Neural crest cell (in vitro differentiated cells): ENCODE results near the gene GABRR3. TPM values are rescaled to one million over a fixed set of nuclear protein-coding genes. Genes with fewer than 3 reads are reported as not detected.

Experiments used
- DNase-seq: peaks from one replicate; pipeline ENCODE4 v3.0.0; 2021; ENCODE audit warnings: low read depth, mixed read lengths, low spot score
- H3K27ac Mint-ChIP-seq: one replicate; pipeline ENCODE4 v1.8.0; 2021; ENCODE audit warnings: mild to moderate bottlenecking, mixed read lengths; ENCODE audit not compliant: unreplicated experiment
- H3K27me3 Mint-ChIP-seq: 2 replicates; pipeline ENCODE4 v1.8.0; 2021; ENCODE audit warnings: low read depth, mild to moderate bottlenecking, mixed read lengths
- H3K36me3 Mint-ChIP-seq: 2 replicates; pipeline ENCODE4 v1.8.0; 2021; ENCODE audit warnings: low read depth, mild to moderate bottlenecking, mixed read lengths
- H3K4me1 Mint-ChIP-seq: 2 replicates; pipeline ENCODE4 v1.8.0; 2021; ENCODE audit warnings: mixed read lengths
- H3K4me3 Mint-ChIP-seq: one replicate; pipeline ENCODE4 v1.8.0; 2021; ENCODE audit warnings: mild to moderate bottlenecking, mixed read lengths
- H3K9me3 Mint-ChIP-seq: 2 replicates; pipeline ENCODE4 v1.8.0; 2021; ENCODE audit warnings: mixed read lengths
- total RNA-seq: library from RNA; stranded (reverse); gene quantifications from 2 replicates; pipeline ENCODE4 v1.2.1, GENCODE V29; 2021
- TF ChIP-seq, protein P1 (sequence below): fragments of 200-600 bp; sonication (generic); conservative IDR thresholded peaks from 2 replicates; pipeline ENCODE4 v1.5.0; 2021; ENCODE audit warnings: antibody characterized with exemption, mild to moderate bottlenecking

The GABRR3 gene
- total RNA-seq, 1 donor from 2014 or later, result not detected

DNA sequence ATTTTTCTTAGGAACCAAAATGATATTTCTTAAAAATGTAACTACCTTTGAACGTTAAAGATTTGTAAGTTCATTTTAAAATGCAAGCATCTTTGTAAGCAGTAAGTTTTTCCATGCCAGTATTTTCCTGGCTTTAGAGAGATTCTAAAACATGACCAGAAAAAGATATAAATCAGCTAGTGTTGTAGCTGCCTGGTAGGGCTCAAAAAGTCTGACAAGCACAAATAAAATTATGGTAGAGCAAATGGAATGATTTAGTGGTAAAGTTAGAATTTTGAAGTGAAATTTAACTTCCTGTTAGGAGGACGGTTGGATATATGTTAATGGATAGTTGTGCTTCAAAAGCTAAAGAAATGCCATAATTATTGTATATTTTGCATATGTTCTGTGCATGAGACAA, 29.7 kb downstream of the GABRR3 start:
- Mint-ChIP-seq H3K27ac (no peak overlapping the region), H3K36me3 (no peaks in the 10 kb centered on the region), H3K4me3 (no peak overlapping the region), H3K27me3 (no peaks in the 10 kb centered on the region), H3K4me1 (peaks cover 6% of the 10 kb centered on the region), H3K9me3 (no peaks in the 10 kb centered on the region)
- TF ChIP-seq, protein P1, sequence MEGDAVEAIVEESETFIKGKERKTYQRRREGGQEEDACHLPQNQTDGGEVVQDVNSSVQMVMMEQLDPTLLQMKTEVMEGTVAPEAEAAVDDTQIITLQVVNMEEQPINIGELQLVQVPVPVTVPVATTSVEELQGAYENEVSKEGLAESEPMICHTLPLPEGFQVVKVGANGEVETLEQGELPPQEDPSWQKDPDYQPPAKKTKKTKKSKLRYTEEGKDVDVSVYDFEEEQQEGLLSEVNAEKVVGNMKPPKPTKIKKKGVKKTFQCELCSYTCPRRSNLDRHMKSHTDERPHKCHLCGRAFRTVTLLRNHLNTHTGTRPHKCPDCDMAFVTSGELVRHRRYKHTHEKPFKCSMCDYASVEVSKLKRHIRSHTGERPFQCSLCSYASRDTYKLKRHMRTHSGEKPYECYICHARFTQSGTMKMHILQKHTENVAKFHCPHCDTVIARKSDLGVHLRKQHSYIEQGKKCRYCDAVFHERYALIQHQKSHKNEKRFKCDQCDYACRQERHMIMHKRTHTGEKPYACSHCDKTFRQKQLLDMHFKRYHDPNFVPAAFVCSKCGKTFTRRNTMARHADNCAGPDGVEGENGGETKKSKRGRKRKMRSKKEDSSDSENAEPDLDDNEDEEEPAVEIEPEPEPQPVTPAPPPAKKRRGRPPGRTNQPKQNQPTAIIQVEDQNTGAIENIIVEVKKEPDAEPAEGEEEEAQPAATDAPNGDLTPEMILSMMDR, result no peak
- DNase-seq, result no peak

DNA sequence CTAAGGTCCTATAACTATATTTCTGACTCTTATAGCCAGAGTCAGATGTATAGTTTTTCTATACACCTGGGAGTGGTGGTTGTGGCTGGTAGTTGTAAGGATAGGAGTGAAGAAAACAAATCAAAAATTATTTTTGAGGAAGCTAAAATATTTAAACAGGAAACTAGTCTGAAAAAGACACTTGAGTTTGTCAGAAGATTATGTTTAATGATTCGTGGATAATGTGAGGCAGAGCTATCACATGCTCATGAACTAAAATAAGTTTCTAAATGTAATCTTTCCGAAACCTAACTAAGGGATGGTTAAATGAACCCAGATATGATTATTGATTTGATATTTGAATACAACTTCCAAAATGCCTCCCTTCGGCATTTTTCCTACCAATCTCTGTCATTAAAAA, 30.4 kb downstream of the GABRR3 start:
- Mint-ChIP-seq H3K27ac (no peak overlapping the region), H3K9me3 (no peaks in the 10 kb centered on the region), H3K4me3 (no peak overlapping the region), H3K36me3 (no peaks in the 10 kb centered on the region), H3K4me1 (peaks cover 6% of the 10 kb centered on the region), H3K27me3 (no peaks in the 10 kb centered on the region)
- TF ChIP-seq, protein P1, result no peak
- DNase-seq, result no peak

DNA sequence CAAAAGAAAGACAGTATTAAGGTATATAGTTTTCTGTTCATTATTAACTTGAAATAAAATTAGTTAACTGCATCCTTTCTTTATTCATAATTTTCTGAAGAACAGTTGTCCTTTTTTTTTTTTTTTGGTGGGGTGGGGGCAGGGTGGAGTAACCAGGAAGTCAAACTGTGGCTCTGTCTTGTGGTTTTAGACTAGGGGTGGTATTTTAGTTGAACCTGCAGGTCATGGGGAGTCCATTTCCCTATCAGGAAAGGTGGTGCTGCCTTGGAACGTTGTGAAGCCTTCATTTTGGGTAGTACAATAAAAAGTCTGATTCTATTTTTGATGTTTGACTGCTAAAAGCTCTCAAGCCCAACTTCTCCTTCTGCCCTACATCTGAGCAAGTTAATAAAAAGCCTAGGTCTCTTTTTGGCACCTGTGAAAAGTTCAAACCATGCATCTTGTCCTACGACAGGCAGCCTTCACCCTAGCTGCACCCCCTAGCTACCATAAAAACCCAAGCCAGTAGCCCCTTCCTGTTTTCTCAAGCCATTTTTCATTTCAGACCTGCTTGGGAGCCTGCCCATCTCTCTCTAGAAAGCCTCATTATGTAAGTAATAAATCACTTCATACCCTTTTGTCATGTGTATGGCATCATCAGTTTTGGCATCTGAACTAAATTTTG, 31.7 kb downstream of the GABRR3 start:
- H3K36me3 Mint-ChIP-seq, result no peaks in the 10 kb centered on the region
- peaks cover 6% of the 10 kb centered on the region for H3K4me1 Mint-ChIP-seq
- TF ChIP-seq, protein P1, result no peak
- H3K27ac Mint-ChIP-seq, result no peak overlapping the region
- H3K9me3 Mint-ChIP-seq, result no peaks in the 10 kb centered on the region
- DNase-seq, result no peak
- no peak overlapping the region for H3K4me3 Mint-ChIP-seq
- no peaks in the 10 kb centered on the region for H3K27me3 Mint-ChIP-seq

DNA sequence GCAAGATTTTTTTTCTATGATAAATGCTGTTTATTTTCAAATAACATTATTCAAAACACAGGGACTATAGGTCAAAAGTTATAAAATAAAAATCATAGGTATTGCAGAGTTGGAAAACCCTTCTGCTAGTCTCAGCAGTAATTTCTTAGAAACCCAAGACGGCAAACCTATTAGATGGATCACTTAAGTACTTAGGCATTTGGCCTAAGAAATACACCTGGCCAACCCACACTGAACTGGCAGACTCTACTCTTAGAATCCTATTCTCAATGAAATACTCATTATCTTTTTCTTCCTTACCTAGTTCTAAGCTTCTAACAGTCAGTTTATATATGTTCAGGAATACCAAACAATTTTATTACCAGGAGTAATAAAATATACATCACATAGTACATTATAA, 32.4 kb downstream of the GABRR3 start:
- no peaks in the 10 kb centered on the region for H3K27me3 Mint-ChIP-seq
- peaks cover 6% of the 10 kb centered on the region for H3K4me1 Mint-ChIP-seq
- H3K27ac Mint-ChIP-seq, result no peak overlapping the region
- no peak for DNase-seq
- no peak overlapping the region for H3K4me3 Mint-ChIP-seq
- H3K9me3 Mint-ChIP-seq, result no peaks in the 10 kb centered on the region
- no peaks in the 10 kb centered on the region for H3K36me3 Mint-ChIP-seq
- TF ChIP-seq, protein P1, result no peak

DNA sequence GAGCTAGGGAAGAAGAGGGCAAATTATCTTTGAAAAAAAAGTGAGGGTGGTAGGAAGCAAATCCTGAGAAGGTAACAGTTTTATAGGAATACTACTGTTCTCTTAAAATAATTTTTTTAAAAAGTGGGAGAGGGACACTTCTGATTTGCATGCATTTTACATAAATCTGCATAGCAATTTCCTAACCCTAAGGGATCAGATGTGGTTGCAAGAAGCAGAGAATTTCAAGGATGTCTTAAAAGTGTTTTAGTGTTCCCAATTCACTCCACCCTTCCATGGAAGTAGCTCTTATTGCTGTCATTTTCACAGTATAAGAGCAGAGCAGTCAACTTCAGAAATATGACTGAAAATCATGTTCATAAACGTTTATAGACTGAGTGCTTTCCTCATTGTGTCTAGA, 35.1 kb downstream of the GABRR3 start:
- no peaks in the 10 kb centered on the region for H3K27me3 Mint-ChIP-seq
- H3K4me3 Mint-ChIP-seq, result no peak overlapping the region
- H3K4me1 Mint-ChIP-seq, result peaks cover 6% of the 10 kb centered on the region

More for the DNA sequence above, 35.1 kb downstream of the GABRR3 start:
- Mint-ChIP-seq H3K27ac (no peak overlapping the region), H3K36me3 (no peaks in the 10 kb centered on the region), H3K9me3 (no peaks in the 10 kb centered on the region)
- no peak for DNase-seq
- TF ChIP-seq, protein P1, result no peak
